Measurements from ENCODE around the gene IP6K2.

The IP6K2 gene

DNA sequence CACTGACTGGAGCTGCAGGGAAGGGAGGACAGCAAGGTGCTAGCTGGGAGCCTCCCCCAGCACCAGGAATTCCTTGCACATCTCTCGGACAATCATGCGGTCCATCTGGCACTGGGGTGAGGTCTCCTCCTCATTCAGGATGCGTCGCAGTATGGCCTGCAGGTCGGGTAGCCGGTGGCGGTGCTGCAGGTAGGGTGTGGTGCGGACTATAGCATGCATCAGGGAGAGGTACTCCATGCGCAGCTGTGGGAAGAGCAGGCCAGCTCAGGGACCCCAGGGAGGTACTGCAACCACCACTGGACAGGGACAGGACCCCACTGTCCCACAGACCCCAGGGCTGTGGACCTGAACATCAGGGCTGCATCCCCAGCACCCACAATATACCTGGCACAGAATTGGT lies 42.5 kb downstream of the IP6K2 start:
- FAIRE-seq (no peak), DNase-seq (ENCODE audit: insufficient read length, low spot score) (no peak)
- no peak for TF ChIP-seq CTCF (IDR thresholded peaks at IDR 0.05; ENCODE audit: insufficient read depth, missing control alignments)

- FAIRE-seq (no peak), DNase-seq (ENCODE audit: insufficient read length, low spot score) (no peak)
- TF ChIP-seq CTCF (IDR thresholded peaks at IDR 0.05; ENCODE audit: insufficient read depth, missing control alignments): no peak
Measured at GRCh38 chr3:48672522-48672921, 44.5 kb downstream of the IP6K2 start.

DNA sequence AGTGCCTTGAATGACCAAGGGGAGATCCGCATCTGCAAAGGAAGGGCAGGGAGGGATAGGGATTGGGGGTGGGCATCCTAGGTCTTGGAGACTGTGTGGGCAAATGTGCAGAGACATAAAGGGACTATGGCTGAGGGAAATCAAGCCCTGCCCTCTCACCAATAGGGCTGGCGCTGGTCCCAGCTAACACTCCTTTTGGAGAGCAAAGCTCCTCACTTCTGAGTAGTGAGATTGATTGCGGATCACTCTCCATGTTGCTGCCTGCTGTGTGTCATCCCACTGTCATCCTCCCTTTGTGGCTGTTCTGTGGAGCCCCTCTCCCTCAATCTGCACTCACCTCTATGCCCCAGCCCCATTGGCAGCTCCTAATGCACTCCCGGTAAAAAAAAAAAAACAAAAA lies 52.1 kb downstream of the IP6K2 start:
- DNase-seq (ENCODE audit: insufficient read length, low spot score) (no peak), FAIRE-seq (no peak)
- TF ChIP-seq CTCF (IDR thresholded peaks at IDR 0.05; ENCODE audit: insufficient read depth, missing control alignments): no peak

DNA sequence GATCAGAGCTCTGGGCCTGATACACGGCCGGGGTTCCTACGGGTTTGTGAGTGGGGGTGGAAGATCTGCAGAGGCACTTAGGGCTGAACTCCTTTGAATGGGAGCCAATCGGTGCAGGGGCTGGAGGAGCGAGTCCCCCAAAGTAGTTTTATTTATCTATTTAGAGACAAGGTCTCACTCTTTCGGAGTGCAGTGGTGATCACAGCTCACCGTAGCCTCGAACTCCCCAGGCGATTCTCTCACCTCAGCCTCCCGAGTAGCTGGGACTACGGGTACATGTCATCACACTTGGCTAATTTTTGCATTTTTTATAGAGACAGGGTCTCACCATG lies 52.7 kb downstream of the IP6K2 start:
- no peak for TF ChIP-seq CTCF (IDR thresholded peaks at IDR 0.05; ENCODE audit: insufficient read depth, missing control alignments)
- DNase-seq (ENCODE audit: insufficient read length, low spot score) (no peak), FAIRE-seq (no peak)

- TF ChIP-seq CTCF (IDR thresholded peaks at IDR 0.05; ENCODE audit: insufficient read depth, missing control alignments): peak; percentile 42
- no peak for FAIRE-seq
- peak; percentile 76 for DNase-seq (ENCODE audit: insufficient read length, low spot score)
Measured at GRCh38 chr3:48663489-48664312, 53.3 kb downstream of the IP6K2 start.

DNA sequence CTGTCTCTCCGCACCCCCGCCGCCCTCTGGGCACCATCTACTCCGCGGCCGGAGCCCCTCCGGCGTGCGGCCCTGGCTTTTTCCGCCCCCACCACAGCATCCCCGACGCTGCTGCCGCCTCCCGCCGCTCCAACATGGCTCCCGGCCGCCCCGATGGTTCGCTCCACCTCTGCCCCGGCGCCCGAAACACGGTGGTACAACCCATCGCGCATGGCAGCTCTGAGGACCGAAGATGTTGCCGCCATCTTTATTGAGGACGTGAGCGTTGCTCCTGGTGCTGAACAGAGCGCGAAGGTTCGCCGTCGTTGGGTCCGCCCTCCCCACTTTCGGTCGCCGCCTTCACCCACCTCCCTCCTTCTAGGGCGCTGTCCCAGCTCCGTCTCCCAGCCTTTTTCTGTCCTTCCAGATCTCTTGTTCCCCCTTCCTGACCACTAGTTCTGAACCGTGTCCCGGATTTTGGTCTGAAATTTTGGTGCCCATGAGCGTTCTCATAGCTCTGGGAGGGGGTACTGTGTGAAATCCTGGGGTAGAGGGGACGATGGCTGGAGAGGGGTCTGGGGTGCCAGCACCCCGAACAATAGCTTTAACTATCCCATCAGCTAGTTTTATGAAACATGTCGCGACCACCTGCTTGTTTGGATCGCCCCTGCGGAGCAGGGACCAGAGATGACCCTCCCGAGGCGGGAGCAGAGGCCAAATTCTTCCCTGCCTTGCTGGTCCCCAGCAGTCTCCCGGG lies 54.1 kb downstream of the IP6K2 start, which contains the start of gene CELSR3:
Gene CELSR3, minus strand, starts transcription at position 134 of the 736 bp plus-strand sequence. CDS start 252 bp downstream, outside the sequence.
- no peak for TF ChIP-seq CTCF (IDR thresholded peaks at IDR 0.05; ENCODE audit: insufficient read depth, missing control alignments)
- FAIRE-seq (no peak), DNase-seq (ENCODE audit: insufficient read length, low spot score) (no peak)

Data from D721Med (cell line).